OCI-LY7 (cell line): Measurements from ENCODE around the gene RNF207. TPM values are rescaled to one million over a fixed set of nuclear protein-coding genes. Genes with fewer than 3 reads are reported as not detected.

Experiments used
- BruUV-seq: library from RNA; stranded (reverse); fragments of 400-500 nt; replicated peaks from 2 replicates; lab custom pipeline; 2021; lab: Mats Ljungman, UMichigan
- CTCF ChIA-PET: fragments of 300-600 bp; sonication (Branson Sonifier 250); formaldehyde crosslinking; loops from one replicate; lab custom pipeline; 2022; ENCODE audit warnings: antibody characterized with exemption; ENCODE audit not compliant: unreplicated experiment; lab: Charles Lee
- POLR2A ChIA-PET: fragments of 300-600 bp; sonication (Branson Sonifier 250); formaldehyde crosslinking; loops from one replicate; lab custom pipeline; 2022; ENCODE audit warnings: antibody characterized with exemption; lab: Charles Lee
- DNase-seq: peaks from one replicate; pipeline ENCODE4 v3.0.0-alpha.2; 2015; ENCODE audit warnings: low spot score
- H2AFZ ChIP-seq: fragments of 200-600 bp; sonication (generic), shearing (Covaris generic); 2 replicates; pipeline ENCODE4 v1.6.1; 2014; ENCODE audit warnings: mild to moderate bottlenecking, antibody characterized with exemption, low read length, moderate library complexity
- H3K27ac ChIP-seq: fragments of 200-600 bp; sonication (generic); 2 replicates; pipeline ENCODE4 v1.5.1; 2014; ENCODE audit warnings: mixed run types, low read depth, mild to moderate bottlenecking, moderate library complexity, low read length, inconsistent platforms; ENCODE audit not compliant: poor library complexity, severe bottlenecking
- H3K36me3 ChIP-seq: fragments of 200-600 bp; sonication (generic); 2 replicates; pipeline ENCODE4 v1.6.1; 2014; ENCODE audit warnings: mild to moderate bottlenecking, antibody characterized with exemption, low read length, moderate library complexity, mixed read lengths; ENCODE audit not compliant: insufficient read depth
- H3K4me1 ChIP-seq: fragments of 200-600 bp; sonication (generic); 2 replicates; pipeline ENCODE4 v1.5.1; 2014; ENCODE audit warnings: mild to moderate bottlenecking, low read length; ENCODE audit not compliant: insufficient read depth, poor library complexity, severe bottlenecking
- H3K4me2 ChIP-seq: fragments of 200-600 bp; sonication (generic); 2 replicates; pipeline ENCODE4 v1.6.1; 2014; ENCODE audit warnings: mild to moderate bottlenecking, low read length
- H3K4me3 ChIP-seq: fragments of 200-600 bp; sonication (generic); 2 replicates; pipeline ENCODE4 v1.5.1; 2014; ENCODE audit warnings: mild to moderate bottlenecking, low read depth, low read length; ENCODE audit not compliant: poor library complexity, severe bottlenecking
- H3K79me2 ChIP-seq: fragments of 200-600 bp; sonication (generic); 2 replicates; pipeline ENCODE4 v1.6.1; 2016; ENCODE audit warnings: low read depth, mild to moderate bottlenecking, low read length, moderate library complexity, mixed read lengths; ENCODE audit not compliant: insufficient read depth
- H3K9me2 ChIP-seq: fragments of 200-600 bp; sonication (generic); 2 replicates; pipeline ENCODE4 v1.6.1; 2016; ENCODE audit warnings: mild to moderate bottlenecking, low read length, mixed read lengths; ENCODE audit not compliant: insufficient read depth
- H3K9me3 ChIP-seq: fragments of 200-600 bp; sonication (generic); 2 replicates; pipeline ENCODE4 v1.6.1; 2014; ENCODE audit warnings: mild to moderate bottlenecking, mixed run types, low read length, mixed read lengths
- H4K20me1 ChIP-seq: fragments of 200-600 bp; sonication (generic); 2 replicates; pipeline ENCODE4 v1.6.1; 2014; ENCODE audit warnings: mild to moderate bottlenecking, antibody characterized with exemption, low read length, moderate library complexity, mixed read lengths; ENCODE audit not compliant: insufficient read depth
- CTCF ChIP-seq: fragments of 200-600 bp; sonication (generic); conservative IDR thresholded peaks from 2 replicates; pipeline ENCODE4 v1.5.1; 2014; ENCODE audit warnings: mild to moderate bottlenecking, antibody characterized with exemption, low read length, moderate library complexity, mixed read lengths
- EZH2phosphoT487 ChIP-seq: fragments of 200-600 bp; sonication (generic); IDR thresholded peaks from 2 replicates; pipeline ENCODE4 v1.6.1; 2018; ENCODE audit warnings: low read depth, borderline replicate concordance, mild to moderate bottlenecking, mixed run types, antibody characterized with exemption, low read length, moderate library complexity, mixed read lengths
- intact Hi-C: fragments of 100-400 bp; cut with micrococcal nuclease; formaldehyde crosslinking; loops from one replicate; pipeline ENCODE4 v1.10.0; 2022; ENCODE audit not compliant: unreplicated experiment
- total RNA-seq, 2 experiments: library from RNA; depleted of rRNA in 1 of 2; stranded (reverse); fragments of >200 nt in 1 of 2; shearing (Covaris generic) in 1 of 2; gene quantifications; 2 replicates each; pipeline ENCODE4 v1.2.3, GENCODE V29; 2014 to 2022

RNF207 gene
- total RNA-seq, 2 experiments from 2014 or later: not detected

DNA sequence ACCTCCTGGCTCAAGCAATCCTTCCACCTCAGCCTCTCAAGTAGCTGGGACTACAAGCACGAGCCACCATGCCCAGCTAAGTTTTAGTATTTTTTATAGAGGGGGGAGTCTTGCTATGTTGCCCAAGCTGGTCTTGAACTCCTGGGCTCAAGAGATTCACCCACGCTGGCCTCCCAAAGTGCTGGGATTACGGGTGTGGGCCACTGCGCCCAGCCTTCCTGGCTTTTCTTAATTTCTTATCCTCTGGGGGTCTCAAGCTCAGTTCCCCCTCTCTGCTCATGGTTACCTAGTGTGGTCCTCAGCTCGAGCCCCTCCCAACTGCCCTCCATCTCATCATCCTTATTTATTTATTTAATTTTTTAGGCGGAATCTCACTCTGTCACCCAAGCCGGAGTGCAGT is 3.7 kb upstream of the RNF207 start:
- Histone ChIP-seq H4K20me1 (peaks cover 18% of the 10 kb centered on the region), H3K9me2 (no peaks in the 10 kb centered on the region), H3K9me3 (no peaks in the 10 kb centered on the region), H3K4me3 (no peak overlapping the region), H3K4me1 (peaks cover 26% of the 10 kb centered on the region), H2AFZ (no peak overlapping the region), H3K79me2 (peaks cover 30% of the 10 kb centered on the region), H3K36me3 (peaks cover 20% of the 10 kb centered on the region), H3K27ac (no peak overlapping the region), H3K4me2 (no peak overlapping the region)
- TF ChIP-seq CTCF (no peak), EZH2phosphoT487 (no peak)
- CTCF ChIA-PET: no interaction called here
- POLR2A ChIA-PET: interaction anchor here (0.6 kb wide), 1 partner anchor 116 kb away, joined by 3 read pairs; no protein-coding TSS in a partner anchor
- no peak for DNase-seq
- intact Hi-C loops: no loop called here
- no TSS peak for BruUV-seq

DNA sequence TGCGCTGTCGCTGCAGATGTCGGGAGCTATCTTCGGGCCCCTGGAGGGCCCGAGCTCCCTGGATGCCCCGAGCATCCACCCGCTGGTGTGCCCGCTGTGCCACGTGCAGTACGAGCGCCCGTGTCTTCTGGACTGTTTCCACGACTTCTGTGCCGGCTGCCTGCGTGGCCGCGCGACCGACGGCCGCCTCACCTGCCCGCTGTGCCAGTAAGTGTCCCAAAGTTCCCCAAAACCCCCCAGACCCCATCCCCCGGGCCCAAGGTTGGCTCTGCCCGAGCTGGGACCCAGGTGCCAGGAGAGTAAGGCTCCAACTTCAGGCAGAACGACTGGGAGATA is 569 bp downstream of the RNF207 start:
- H2AFZ ChIP-seq: no peak overlapping the region

More for the DNA sequence above, 569 bp downstream of the RNF207 start:
- TF ChIP-seq EZH2phosphoT487 (no peak), CTCF (no peak)
- BruUV-seq: no TSS peak
- DNase-seq: no peak
- H3K4me3 ChIP-seq: no peak overlapping the region
- no peaks in the 10 kb centered on the region for H3K79me2 ChIP-seq
- no peaks in the 10 kb centered on the region for H3K36me3 ChIP-seq
- no peaks in the 10 kb centered on the region for H3K9me3 ChIP-seq
- no peaks in the 10 kb centered on the region for H3K9me2 ChIP-seq
- no peak overlapping the region for H3K27ac ChIP-seq
- H3K4me1 ChIP-seq: peaks cover 4% of the 10 kb centered on the region
- no peaks in the 10 kb centered on the region for H4K20me1 ChIP-seq
- POLR2A ChIA-PET: interaction anchor here (0.6 kb wide), 2 partner anchors 374 to 401 kb away, joined by 3 read pairs; no protein-coding TSS in a partner anchor
- H3K4me2 ChIP-seq: no peak overlapping the region
- intact Hi-C loops: no loop called here
- CTCF ChIA-PET: no interaction called here
